HK-2 (cell line): ENCODE measurements around the gene STUB1.

Experiments
- DNase-seq: peaks from one replicate; pipeline ENCODE4 v3.0.0-alpha.2; 2018; ENCODE audit not compliant: unreplicated experiment

STUB1 gene

DNA sequence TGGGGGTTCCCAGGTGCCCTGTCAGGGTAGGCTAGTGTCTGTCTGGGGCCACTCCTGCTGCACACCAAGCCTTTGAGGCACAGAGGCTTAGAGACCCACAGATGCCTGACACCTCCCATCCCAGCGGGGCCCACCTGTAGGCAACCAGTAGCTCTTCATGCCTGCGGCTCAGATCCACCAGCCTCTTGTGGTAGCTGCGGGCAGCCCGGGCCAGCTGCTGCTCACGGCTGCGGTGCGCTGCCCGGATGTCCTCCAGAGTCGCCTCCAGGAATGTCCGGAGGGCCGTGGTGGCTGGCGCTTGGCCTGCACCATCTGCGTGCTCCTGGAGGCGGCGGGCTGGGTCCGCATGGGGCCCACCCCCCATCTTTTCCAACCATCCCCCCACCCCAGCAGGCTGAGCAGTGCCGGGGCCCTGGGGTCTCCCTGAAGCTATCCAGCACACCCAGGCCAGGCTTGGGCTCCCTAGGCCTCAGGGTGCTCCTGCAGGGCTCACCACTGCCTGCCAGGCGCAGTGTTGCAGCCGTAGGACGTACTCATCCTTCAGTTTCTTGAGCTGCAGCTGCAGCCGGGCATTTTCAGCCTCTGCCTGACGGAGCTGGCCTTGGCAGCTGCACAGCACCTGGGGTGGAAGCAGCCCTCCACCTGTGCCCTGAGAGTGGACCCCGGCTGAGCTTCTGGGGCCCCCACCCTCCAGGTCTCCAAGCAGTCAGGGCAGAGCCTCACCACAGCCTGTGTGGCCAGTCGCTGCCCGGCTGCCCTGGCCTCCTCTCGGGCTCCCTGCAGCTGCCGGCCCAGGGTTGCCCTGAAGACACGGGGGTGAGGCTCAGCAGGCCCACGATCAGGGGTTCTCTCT lies 44.2 kb downstream of the STUB1 start:
- no peak for DNase-seq

- DNase-seq: no peak
These were observed 44.8 kb downstream of the STUB1 start for GRCh38 chr16:725041-725376.

- no peak for DNase-seq
These were observed 45.4 kb downstream of the STUB1 start for GRCh38 chr16:725463-726187.

DNA sequence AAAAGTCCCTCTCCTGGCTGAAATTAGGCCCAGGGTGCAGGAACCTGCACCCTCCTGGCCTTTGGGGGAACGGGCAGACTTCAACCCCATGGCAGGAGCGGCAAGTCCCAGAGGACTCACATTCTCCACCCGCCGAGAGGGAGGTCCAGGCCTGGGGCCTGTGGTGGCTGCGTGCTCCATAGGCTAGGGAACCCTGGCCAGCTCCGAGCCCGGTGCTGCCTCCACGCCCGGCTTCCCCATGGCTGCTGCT lies 45.9 kb downstream of the STUB1 start:
- no peak for DNase-seq

- DNase-seq: peak; percentile 46
These were observed 46.5 kb downstream of the STUB1 start, which contains the start of the genes CCDC78 and HAGHL for GRCh38 chr16:726438-727290. CCDC78 (minus strand) TSS chr16:726443; CDS start chr16:726367, 76 bp downstream. HAGHL (plus strand) TSS chr16:727106; CDS start chr16:727510, 404 bp downstream.

DNA sequence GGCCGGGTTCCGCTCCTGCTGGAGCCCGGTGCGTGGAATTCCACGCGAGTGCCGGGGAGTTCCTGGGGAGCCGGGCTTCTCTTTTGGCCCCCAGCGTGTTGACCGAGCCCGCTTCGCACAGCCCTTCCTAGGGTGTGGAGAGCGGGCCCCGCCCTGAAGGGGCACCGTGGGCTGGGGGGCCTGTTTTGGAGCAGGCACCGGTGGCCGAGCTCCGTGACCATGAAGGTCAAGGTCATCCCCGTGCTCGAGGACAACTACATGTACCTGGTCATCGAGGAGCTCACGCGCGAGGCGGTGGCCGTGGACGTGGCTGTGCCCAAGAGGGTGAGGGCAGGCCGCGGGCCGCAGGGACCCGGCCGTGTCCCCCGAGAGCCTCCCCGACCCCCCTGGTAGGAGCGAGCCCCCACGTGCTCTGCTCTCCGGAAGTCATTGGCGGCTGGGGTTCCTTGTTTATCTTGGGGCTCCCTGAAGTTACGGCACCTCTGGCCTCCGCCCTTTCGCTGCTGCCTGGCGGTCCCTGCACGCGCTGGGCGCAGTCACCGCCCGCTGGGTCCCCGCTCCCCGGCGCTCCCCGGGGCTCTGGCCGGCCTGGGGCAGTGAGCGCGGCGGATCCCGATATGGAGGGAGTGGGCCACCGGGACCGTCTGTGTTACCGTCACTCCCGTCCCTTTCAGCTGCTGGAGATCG lies 47.2 kb downstream of the STUB1 start:
- no peak for DNase-seq

- DNase-seq: peak; percentile 82
These were observed 48.1 kb downstream of the STUB1 start for GRCh38 chr16:728131-728889.

DNA sequence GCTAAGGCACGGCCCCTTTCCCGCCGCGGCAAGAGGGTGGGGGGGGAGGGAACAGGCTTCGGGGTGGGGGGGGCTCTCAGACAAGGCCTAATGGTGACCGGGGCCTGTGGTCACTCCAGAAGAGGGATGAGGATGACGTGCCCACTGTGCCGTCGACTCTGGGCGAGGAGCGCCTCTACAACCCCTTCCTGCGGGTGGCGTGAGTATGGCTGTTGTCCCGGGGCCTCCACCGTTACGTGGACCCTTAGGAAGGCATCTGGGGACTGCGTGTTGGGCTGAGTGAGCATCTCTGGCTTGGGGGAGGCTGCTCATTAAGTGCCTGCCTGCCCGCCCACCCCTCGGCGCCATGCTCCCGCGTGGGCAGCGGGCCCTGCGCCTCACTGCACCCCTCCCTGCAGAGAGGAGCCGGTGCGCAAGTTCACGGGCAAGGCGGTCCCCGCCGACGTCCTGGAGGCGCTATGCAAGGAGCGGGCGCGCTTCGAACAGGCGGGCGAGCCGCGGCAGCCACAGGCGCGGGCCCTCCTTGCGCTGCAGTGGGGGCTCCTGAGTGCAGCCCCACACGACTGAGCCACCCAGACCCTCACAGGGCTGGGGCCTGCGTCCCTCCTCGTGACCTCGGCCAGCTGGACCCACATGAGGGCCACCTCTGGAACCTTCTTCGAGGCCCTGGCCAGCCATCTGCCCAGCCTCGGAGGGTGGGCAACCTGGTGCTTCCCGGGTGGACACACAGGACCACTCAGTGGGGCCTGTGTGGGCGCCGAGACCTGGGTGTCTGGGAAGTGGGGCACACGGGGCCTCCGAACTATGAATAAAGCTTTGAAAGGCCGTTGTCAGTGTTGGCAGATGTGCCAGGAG lies 48.9 kb downstream of the STUB1 start:
- no peak for DNase-seq

DNA sequence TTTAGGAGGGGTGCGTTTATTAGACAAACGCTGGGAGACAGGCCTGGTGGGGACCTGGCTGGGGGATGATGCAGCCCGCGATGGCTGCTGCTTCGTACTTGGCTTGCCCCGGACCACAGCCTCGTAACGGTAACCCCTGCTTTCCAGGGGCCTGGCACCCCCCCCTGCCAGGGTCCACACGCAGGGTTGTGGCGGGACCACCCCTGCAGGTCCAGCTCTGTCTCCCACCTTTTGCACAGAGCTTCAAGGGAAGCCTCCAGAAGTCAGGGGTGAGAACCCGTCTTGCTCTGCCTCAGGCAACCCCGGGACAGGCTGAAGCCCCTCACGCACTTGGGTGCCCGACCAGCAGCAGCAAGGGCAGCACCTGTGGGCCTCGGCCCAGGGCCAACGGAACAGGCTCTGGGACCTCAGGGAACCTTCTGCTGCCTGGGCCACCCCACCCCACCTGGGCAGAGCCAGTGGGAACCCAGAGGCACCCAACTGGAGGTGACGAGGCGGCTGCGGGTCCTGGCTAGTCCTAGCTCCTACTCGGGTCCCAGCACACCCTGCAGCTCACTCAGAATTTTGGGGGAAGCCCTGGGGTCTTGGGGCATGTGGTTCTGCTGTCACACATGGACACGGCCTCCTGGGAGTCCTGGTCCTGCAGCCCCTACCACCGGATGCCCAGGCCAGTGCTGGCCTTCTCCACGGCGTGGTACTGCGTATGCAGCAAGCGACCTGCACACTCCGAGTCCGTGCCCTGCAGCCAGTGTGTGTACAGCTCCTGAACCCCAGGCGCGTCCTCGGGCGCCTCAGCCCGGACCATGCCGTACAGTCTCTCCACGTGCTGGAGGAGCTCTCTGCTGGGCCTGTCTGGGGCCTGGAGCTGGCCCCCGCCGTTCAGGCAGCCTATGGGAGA lies 49.8 kb downstream of the STUB1 start:
- DNase-seq: no peak

- no peak for DNase-seq
These were observed 50.7 kb downstream of the STUB1 start for GRCh38 chr16:730666-731509.

- no peak for DNase-seq
These were observed 52.1 kb downstream of the STUB1 start for GRCh38 chr16:732332-732731.
